Fibroblast of villous mesenchyme (primary cell): ENCODE measurements around the gene KDM3A. TPM values are rescaled to one million over a fixed set of nuclear protein-coding genes. Genes with fewer than 3 reads are reported as not detected.
A peak's percentile ranks its signal among the peaks of the same experiment; 100 is the strongest.

Experiments used
- DNase-seq: peaks from one replicate; pipeline ENCODE4 v3.0.0-alpha.2; 2010; ENCODE audit warnings: low read depth
- H3K4me3 ChIP-seq: 2 replicates; pipeline ENCODE4 v1.5.1; 2011; ENCODE audit warnings: low read depth, mild to moderate bottlenecking, low read length
- total RNA-seq: library from RNA; depleted of rRNA; stranded (reverse); fragments of >200 nt; gene quantifications from 2 replicates; pipeline ENCODE4 v1.2.3, GENCODE V29; 2012
- TF ChIP-seq, protein P1 (sequence below): IDR thresholded peaks from 2 replicates; pipeline ENCODE4 v1.5.1; 2012; ENCODE audit warnings: low read depth, mild to moderate bottlenecking, low read length; ENCODE audit not compliant: insufficient read depth

Gene KDM3A
- total RNA-seq, 1 donor, result 15.1 TPM

DNA sequence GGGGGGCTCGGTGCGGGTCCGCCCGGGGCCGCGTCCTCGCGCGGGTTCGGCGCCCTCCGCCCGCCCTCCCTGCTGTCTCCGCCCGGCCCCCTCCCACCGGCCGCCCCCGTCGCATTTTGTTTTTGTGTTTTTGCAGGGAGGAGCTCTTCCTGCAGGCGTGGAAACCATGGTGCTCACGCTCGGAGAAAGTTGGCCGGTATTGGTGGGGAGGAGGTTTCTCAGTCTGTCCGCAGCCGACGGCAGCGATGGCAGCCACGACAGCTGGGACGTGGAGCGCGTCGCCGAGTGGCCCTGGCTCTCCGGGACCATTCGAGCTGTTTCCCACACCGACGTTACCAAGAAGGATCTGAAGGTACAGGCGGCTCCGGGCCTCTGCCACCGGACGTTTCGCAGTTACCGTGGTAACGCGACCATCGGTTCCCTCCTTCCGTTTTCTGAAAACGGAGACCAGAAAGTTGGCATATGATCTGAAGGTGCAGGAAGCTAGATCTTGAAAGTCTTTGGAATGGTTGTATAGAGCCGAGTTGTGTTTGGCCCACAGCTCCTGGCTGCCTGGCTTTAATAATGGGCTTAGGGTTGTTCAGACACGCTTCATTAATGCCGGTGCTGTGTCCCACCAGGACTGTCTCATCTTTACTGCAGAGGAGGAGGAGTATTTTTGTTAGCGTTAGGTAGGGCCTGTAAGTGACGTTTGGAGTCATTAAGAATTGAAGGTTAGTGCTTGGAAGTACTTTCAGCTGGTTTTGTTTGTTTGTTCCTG lies 891 bp downstream of the KDM3A start:
- DNase-seq, result peak; percentile 66
- TF ChIP-seq, protein P1, sequence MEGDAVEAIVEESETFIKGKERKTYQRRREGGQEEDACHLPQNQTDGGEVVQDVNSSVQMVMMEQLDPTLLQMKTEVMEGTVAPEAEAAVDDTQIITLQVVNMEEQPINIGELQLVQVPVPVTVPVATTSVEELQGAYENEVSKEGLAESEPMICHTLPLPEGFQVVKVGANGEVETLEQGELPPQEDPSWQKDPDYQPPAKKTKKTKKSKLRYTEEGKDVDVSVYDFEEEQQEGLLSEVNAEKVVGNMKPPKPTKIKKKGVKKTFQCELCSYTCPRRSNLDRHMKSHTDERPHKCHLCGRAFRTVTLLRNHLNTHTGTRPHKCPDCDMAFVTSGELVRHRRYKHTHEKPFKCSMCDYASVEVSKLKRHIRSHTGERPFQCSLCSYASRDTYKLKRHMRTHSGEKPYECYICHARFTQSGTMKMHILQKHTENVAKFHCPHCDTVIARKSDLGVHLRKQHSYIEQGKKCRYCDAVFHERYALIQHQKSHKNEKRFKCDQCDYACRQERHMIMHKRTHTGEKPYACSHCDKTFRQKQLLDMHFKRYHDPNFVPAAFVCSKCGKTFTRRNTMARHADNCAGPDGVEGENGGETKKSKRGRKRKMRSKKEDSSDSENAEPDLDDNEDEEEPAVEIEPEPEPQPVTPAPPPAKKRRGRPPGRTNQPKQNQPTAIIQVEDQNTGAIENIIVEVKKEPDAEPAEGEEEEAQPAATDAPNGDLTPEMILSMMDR, result no peak
- peak overlapping the region; percentile 83 for H3K4me3 ChIP-seq

DNA sequence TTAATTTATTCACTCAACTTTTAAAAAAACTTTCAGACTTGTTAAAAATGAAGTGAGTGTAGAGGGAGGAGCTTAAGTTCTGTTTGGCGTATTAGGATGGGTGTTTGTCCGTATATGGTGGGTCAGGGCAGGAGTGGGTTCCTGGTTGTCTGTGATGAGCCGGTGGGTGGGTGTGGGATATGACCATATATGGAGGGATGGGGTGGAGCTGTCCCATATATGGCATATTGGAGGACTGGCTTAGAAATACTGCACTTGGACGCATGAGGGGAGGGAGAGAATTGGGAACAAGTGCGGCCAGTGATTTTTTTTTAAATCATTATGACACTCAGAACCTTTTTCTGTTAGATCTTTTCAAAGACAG lies 1.5 kb downstream of the KDM3A start:
- peak; percentile 94 for DNase-seq
- peak overlapping the region; percentile 83 for H3K4me3 ChIP-seq
- TF ChIP-seq, protein P1, result no peak

DNA sequence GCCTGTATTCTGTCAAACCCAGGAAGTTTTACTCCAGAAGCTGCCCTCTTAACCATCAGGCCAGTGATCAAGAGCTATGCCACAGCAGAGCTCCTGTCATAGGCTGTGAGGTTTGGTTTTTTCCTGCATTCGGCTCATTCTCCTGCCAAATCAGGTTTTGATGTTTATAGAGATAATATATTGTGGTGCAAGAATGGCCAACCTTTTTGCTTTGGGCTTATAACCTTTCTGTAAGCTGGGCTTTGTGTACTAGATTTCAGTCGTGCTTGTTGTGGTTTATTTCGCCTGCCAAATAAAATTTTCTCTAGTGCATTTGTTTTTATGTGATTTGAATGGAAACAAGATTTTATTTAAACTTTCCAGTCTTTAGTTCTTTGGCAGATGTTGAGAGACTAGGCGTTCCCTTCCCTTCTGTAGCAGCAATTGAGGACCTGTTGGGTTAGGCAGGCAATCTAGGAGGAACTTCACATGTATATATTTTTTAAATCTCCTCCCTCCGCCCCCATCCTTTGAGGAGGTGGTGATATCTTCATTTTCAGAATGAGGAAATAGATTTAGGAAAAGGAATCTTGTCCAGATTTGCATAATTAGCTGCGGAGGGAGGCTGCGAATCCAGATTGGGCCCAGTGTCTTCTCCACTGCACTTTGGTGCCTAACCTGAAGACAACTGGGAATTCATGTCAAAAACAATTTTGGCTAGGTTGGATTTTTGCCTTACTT lies 2.6 kb downstream of the KDM3A start:
- no peak overlapping the region for H3K4me3 ChIP-seq

DNA sequence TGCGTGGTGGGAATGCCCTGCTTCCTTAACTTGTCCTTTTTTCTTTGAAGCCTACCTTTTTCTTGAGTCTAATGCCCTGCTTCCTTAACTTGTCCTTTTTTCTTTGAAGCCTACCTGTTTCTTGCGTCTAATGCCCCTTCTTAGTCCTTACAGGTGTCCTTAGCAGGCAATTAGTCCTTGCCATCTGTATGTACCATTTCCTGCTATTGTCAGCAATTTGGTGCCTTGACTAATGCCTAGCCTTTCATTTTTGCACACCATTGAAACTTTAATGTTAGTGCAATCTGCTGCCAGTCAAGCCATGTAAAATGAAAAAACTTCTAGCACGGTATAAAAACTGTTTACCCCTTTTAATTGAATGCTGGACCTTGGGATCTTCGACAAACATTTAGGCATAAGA lies 4.3 kb downstream of the KDM3A start:
- no peak for DNase-seq
- no peak overlapping the region for H3K4me3 ChIP-seq
- TF ChIP-seq, protein P1, result no peak

More for the DNA sequence above, 2.6 kb downstream of the KDM3A start:
- TF ChIP-seq, protein P1, result no peak
- no peak for DNase-seq

DNA sequence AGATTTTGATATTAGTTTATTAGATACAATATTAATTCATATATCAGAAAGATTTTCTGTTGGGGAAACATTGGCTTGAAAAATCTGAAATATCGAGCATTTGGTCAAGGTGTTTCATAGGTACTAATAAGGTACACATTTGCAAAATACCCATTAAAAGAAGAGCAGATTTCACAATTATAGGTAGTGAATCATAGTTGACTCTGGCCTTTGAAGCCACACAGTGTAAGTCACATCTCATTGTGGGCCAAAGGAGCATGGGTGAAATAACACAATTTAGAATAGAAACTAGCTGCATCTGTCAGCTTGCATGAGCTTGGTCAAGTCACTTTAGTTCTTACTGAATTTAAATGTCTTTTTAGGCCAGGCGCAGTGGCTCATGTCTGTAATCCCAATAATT lies 4.9 kb downstream of the KDM3A start:
- TF ChIP-seq, protein P1, result no peak
- no peak overlapping the region for H3K4me3 ChIP-seq
- no peak for DNase-seq

DNA sequence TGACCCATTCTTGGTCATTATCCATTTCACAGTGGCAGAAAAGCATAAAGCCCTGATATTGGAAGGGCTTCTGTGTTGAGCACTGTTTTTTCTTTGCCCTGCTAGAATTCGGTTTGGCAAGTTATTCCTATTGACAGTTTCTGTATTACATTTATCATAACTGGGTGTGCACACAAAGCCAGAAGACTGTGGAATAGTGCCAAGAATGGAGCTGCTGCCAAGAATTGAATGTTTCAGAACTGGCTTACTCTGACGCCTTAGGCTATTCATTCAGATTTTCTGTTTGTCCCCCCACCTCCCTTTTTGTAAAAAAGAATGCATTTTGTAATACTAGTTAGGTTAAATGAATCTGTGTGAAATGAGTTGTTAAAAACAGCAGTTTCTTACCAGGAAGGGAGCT lies 12.7 kb downstream of the KDM3A start:
- peak; percentile 64 for DNase-seq
- no peak overlapping the region for H3K4me3 ChIP-seq
- TF ChIP-seq, protein P1, result no peak
